ENCODE measurements around the gene RGS6.

The RGS6 gene

GRCh38 chr14:72554994-72555608, 622.9 kb downstream of the RGS6 start:
- DNase-seq (ENCODE audit: low read depth), result no peak

- no peak for DNase-seq (ENCODE audit: low read depth)
Observed at GRCh38 chr14:72555609-72556000, 623.4 kb downstream of the RGS6 start.

- DNase-seq (ENCODE audit: low read depth), result no peak
Observed at GRCh38 chr14:72557671-72558070, 625.4 kb downstream of the RGS6 start.

- DNase-seq (ENCODE audit: low read depth), result no peak
Observed at GRCh38 chr14:72558721-72559120, 626.5 kb downstream of the RGS6 start.

GRCh38 chr14:72559202-72559601, 627.0 kb downstream of the RGS6 start:
- DNase-seq (ENCODE audit: low read depth), result no peak

- DNase-seq (ENCODE audit: low read depth), result no peak
Observed at GRCh38 chr14:72559669-72560255, 627.5 kb downstream of the RGS6 start.

- no peak for DNase-seq (ENCODE audit: low read depth)
Observed at GRCh38 chr14:72560331-72560730, 628.1 kb downstream of the RGS6 start.

GRCh38 chr14:72560889-72561493, 628.8 kb downstream of the RGS6 start:
- no peak for DNase-seq (ENCODE audit: low read depth)

- DNase-seq (ENCODE audit: low read depth), result no peak
Observed at GRCh38 chr14:72562300-72562699, 630.1 kb downstream of the RGS6 start.

- DNase-seq (ENCODE audit: low read depth), result no peak
Observed at GRCh38 chr14:72563676-72564075, 631.4 kb downstream of the RGS6 start.

- DNase-seq (ENCODE audit: low read depth), result no peak
Observed at GRCh38 chr14:72565149-72565559, 632.9 kb downstream of the RGS6 start.

- no peak for DNase-seq (ENCODE audit: low read depth)
Observed at GRCh38 chr14:72565917-72566316, 633.7 kb downstream of the RGS6 start.

- DNase-seq (ENCODE audit: low read depth), result no peak
Observed at GRCh38 chr14:72567226-72567625, 635.0 kb downstream of the RGS6 start.

- DNase-seq (ENCODE audit: low read depth), result no peak
Observed at GRCh38 chr14:72568296-72568992, 636.2 kb downstream of the RGS6 start.

- no peak for DNase-seq (ENCODE audit: low read depth)
Observed at GRCh38 chr14:72573725-72574417, 641.6 kb downstream of the RGS6 start.

- DNase-seq (ENCODE audit: low read depth), result no peak
Observed at GRCh38 chr14:72574715-72575114, 642.5 kb downstream of the RGS6 start.

- no peak for DNase-seq (ENCODE audit: low read depth)
Observed at GRCh38 chr14:72576258-72576657, 644.0 kb downstream of the RGS6 start.

- no peak for DNase-seq (ENCODE audit: low read depth)
Observed at GRCh38 chr14:72577521-72577920, 645.3 kb downstream of the RGS6 start.

GRCh38 chr14:72578514-72578913, 646.3 kb downstream of the RGS6 start:
- DNase-seq (ENCODE audit: low read depth), result no peak

- no peak for DNase-seq (ENCODE audit: low read depth)
Observed at GRCh38 chr14:72582582-72582981, 650.4 kb downstream of the RGS6 start.

- no peak for DNase-seq (ENCODE audit: low read depth)
Observed at GRCh38 chr14:72583316-72584272, 651.4 kb downstream of the RGS6 start.
